Measurements from ENCODE around the gene PRRT1B. TPM values are rescaled to one million over a fixed set of nuclear protein-coding genes. Genes with fewer than 3 reads are reported as not detected.
A peak's percentile ranks its signal among the peaks of the same experiment; 100 is the strongest.

PRRT1B gene
- total RNA-seq, 1 donor from 2014 or later = not detected

- no peak for DNase-seq (ENCODE audit: low read depth)
These were observed 33.6 kb downstream of the PRRT1B start for GRCh38 chr9:131578731-131579504.

- DNase-seq (ENCODE audit: low read depth) = no peak
These were observed 34.5 kb downstream of the PRRT1B start for GRCh38 chr9:131579789-131580211.

DNA sequence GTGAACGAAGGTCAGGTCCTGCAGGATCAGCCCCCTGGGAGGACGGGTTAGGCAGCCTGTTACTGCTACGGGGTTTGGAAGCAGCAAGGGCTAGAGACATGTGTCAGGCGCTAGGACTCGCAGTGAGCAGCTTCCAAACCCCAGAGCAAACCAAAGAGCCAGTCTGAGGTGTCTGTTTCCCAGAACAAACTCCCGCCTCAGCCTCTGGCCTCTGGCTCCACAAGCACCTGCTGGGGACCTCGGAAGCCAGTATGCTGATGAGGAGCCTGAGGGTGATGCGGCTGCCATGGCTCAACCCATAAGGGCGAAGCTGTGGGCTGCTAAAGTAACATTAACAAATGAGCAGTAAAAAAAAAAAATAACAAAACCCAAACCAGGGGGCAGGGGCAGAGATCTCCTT, 35.0 kb downstream of the PRRT1B start:
- DNase-seq (ENCODE audit: low read depth) = peak; percentile 26

DNA sequence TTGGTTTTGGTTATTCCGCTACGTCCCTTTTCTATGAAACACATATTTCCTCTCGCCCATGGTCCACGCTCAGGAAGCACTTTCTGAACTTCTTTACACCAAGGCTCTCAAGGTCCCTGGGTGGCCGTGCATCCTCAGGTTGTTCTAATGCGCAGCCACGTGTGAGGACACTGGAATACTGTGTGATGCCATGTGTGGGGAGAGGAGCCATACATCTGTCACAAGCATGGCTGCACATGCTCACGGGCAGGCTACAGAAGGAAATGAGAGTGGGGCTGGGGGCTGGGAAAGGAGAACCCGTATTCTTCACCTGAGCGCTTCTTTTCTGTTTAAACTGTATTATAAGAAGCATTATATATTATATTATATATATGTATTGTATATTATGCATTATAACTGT, 36.7 kb downstream of the PRRT1B start:
- no peak for DNase-seq (ENCODE audit: low read depth)

GRCh38 chr9:131582466-131583336, 37.4 kb downstream of the PRRT1B start:
- no peak for DNase-seq (ENCODE audit: low read depth)

DNA sequence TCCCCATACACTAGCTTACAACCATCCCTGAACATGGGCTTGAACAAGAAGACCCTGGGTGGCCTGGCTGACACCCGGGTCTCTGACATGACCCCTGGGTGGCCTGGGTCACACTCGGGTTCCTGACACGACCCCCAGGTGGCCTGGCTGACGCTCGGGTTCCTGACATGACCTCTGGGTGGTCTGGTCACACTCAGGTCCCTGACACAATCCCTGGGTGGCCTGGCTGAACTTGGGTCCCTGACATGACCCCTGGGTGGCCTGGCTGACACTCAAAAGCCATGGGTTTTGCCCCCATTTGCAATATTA, 38.0 kb downstream of the PRRT1B start:
- DNase-seq (ENCODE audit: low read depth) = no peak

DNA sequence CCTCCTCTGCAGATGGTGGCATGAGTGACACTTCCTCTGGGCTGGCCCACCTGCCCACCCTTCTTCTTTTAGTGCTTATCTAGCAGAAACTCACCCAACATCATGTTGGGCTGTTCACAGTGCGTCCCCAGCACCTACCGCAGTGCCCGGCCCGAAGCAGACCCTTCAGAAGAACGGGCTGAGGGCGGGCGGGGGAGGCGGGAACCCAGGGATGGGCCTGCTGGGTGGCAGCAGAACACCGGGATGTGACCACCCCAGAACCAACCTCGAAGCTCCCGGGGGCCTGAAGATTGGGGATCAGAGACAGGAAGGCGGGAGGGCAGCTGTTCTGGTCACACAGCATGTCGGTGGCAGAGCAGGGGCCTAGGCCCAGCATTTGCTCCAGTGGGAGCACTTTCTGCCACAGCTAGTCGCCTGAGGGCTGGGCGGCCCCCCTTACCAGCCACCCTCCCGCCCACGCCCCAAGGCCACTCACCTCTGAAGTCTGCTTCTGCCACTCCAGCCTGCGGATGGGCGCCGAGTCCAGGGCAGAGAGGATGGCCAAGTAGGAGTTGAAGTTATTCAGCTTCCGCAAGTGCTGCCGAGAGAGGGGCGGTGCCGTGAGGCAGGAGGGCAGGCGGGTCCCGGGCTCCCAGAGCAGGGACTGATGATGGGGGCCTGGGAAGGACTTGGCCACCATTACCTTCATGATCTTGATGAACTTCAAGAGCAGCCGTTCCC, 38.7 kb downstream of the PRRT1B start:
- no peak for DNase-seq (ENCODE audit: low read depth)

- DNase-seq (ENCODE audit: low read depth) = no peak
These were observed 39.5 kb downstream of the PRRT1B start for GRCh38 chr9:131584858-131585257.

- no peak for DNase-seq (ENCODE audit: low read depth)
These were observed 40.1 kb downstream of the PRRT1B start for GRCh38 chr9:131585375-131585774.

GRCh38 chr9:131587331-131587730, 42.0 kb downstream of the PRRT1B start:
- no peak for DNase-seq (ENCODE audit: low read depth)

GRCh38 chr9:131587906-131588305, 42.6 kb downstream of the PRRT1B start:
- no peak for DNase-seq (ENCODE audit: low read depth)

DNA sequence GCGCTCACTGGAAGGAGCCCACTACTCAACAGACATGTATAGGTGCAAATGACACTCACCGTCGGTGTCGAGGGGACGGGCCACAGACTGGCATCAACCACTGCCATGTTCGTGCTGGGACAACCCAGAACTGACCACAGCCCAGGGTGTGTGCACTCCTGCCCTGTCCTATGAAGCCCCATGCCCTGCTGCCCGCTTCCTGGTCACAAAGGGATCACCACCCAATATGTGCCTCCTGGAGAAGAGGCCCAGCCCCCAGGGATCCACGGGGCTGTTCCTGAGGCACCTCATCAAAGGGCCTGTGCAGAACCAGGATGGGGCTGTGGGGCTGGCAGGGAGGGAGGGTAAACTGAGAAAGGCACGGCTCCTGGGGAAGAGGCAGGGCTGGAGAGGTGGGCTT, 43.1 kb downstream of the PRRT1B start:
- no peak for DNase-seq (ENCODE audit: low read depth)

- DNase-seq (ENCODE audit: low read depth) = peak; percentile 75
These were observed 43.9 kb downstream of the PRRT1B start for GRCh38 chr9:131589124-131589711.

GRCh38 chr9:131589993-131590392, 44.7 kb downstream of the PRRT1B start:
- DNase-seq (ENCODE audit: low read depth) = no peak

- DNase-seq (ENCODE audit: low read depth) = no peak
These were observed 45.1 kb downstream of the PRRT1B start for GRCh38 chr9:131590449-131590848.

DNA sequence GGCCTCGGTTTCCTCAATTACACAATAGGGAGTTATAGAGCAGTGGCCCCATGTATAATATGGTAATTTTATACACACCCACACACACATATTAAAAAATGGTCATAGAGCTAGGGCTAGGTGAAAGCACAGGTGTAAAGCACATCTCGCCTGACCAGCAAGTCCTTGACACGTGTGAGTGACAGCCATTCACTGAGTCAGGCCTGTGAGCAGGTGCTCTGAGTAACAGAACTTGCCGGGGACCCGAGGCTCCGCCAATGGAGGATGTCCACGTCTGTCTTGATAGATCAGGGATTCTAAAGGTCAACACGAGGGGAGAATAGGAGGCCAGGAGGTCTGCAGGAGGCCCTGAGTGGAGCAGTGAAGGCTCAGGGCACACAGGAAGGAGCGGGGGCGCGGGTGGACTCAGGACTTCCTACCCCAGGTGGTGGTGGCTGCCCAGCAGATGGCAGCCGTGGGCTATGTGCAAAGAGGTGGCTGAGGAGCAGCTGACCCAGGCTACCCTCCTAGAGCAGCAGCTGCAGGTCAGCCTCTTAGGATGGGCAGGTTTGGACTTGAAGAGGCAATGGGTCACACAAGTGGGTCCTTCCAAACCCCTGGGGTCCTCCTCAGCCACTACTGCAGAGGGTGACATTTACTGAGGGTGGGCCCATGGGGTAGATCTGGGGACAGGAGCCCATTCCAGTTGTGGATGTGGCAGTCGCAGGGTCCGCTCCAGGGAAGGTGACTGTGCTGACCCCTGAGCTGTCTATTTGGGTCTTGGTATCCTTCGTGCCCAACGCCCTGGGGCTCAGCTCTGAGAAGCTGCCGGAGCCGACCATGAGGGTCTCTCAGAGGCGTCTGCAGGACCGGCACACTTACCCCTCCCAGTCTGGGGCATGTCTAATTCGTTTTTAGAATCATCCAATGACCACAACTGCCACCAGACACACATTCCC, 45.9 kb downstream of the PRRT1B start:
- DNase-seq (ENCODE audit: low read depth) = peak; percentile 89

DNA sequence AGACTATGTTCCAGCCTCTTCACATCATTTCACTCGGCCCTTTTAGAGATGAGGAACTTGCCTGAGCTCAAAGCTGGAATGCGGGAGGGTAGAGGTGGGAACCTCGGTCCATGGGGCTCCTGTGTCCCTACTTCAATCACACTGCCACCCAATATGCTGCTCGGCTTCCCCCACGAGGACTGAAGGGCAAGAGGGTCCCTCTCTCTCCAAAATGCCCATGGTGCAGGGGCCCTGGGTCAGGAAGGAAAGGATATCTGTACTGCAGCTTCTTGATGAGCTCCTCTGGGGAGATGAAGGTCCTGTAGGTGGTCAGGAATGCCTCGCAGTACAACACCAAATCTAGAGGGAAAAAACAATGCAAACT, 46.5 kb downstream of the PRRT1B start:
- DNase-seq (ENCODE audit: low read depth) = no peak

GRCh38 chr9:131593091-131593820, 47.9 kb downstream of the PRRT1B start:
- DNase-seq (ENCODE audit: low read depth) = peak; percentile 66

DNA sequence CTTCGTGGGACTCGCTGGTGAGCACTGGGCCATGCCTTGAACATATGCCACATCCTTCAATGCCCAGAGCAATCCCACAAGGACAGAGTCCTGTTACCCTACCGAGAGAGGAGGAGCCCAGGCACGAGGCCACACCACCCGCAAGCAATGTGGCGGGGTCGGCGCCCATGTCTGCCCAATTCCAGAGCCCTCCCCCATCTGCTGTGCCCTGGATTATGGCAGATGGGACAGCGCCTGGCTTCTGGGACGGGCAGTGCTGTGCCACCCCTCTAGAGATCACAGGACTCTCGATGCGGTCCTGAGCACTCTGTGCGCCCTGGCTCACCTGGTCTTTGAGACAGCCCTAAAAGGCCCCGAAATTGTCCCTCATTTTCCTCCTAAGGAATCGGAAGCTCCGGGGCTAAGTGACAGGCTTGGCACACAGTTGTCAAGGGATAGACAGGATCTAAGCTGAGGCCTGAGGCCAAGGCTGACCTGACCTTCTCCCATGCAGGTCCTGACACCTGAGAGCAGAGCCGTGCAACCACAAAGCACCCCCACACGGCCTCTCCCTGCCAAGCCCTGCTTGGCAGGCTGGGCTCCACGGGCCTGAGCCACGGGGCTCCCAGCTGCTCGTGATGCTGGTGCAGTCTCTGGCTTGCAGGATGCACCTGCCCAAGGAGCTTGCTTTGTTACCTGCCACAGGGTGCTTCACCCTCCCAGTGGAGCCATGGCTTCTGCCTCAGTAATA, 48.8 kb downstream of the PRRT1B start:
- peak; percentile 44 for DNase-seq (ENCODE audit: low read depth)

Data from myocyte (in vitro differentiated cells).